ENCODE data around the gene SELENOS.

Gene SELENOS

DNA sequence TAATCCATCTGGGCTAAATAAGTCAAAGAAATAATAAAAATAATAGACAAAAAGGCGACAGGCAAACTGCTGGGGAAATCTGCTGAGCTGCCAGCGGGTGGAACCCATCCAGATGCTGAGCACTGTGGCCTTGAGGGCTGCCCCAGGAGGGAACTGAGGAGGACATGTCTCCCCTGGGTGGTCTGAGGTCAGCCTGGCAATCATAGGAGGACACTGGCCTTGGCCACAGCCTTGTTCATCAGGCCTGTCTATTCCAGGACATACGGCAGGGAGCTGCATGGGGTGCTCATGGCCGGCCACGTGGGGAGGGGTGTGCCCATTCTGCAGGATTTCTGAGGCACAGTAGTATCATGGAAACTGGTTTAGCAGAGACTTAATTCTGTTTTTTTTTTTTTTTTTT is 39.2 kb upstream of the SELENOS start:
- Histone ChIP-seq H3K9ac (ENCODE audit: insufficient read length, low read depth) (no peak overlapping the region), H3K27me3 (ENCODE audit: insufficient read depth, insufficient read length) (no peaks in the 10 kb centered on the region), H3K36me3 (ENCODE audit: insufficient read depth, insufficient read length, low read length) (peaks cover 6% of the 10 kb centered on the region), H3K4me3 (ENCODE audit: insufficient read length, low read depth) (no peak overlapping the region), H3K9me3 (ENCODE audit: insufficient read depth, low read length) (no peaks in the 10 kb centered on the region), H3K4me1 (ENCODE audit: insufficient read depth, insufficient read length) (peaks cover 4% of the 10 kb centered on the region)
- DNase-seq (ENCODE audit: low read depth, low spot score), result no peak
- no peak for TF ChIP-seq ZNF274 (IDR thresholded peaks at IDR 0.05; ENCODE audit: low read depth, low read length)

DNA sequence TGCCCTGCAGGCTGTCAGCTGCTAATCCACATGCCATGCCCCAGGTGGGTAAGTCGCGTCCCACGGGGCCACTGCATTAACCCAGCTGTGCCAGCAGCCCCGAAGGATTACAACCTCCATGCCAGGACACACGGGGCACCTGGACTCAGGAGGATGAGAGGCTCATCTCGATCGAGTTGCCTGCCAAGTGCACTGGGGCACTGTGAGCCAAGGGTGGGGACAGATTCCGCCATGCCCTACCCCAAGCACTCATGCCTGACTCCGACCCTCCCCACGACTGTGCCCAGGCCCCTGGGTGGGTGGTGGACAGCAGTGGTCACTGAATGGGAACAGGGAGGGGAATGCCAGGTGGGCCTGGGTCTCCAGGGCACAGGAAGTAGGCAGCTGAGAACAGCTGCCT is 38.5 kb upstream of the SELENOS start:
- no peak overlapping the region for H3K4me3 ChIP-seq (ENCODE audit: insufficient read length, low read depth)
- TF ChIP-seq ZNF274 (IDR thresholded peaks at IDR 0.05; ENCODE audit: low read depth, low read length), result no peak
- no peak for TF ChIP-seq SUZ12 (IDR thresholded peaks at IDR 0.05; ENCODE audit: extremely low read depth, insufficient read depth, insufficient read length)
- no peak for TF ChIP-seq YY1 (IDR thresholded peaks at IDR 0.05; ENCODE audit: insufficient read depth, insufficient read length)
- H3K9me3 ChIP-seq (ENCODE audit: insufficient read depth, low read length), result no peaks in the 10 kb centered on the region
- H3K9ac ChIP-seq (ENCODE audit: insufficient read length, low read depth), result no peak overlapping the region
- peaks cover 6% of the 10 kb centered on the region for H3K36me3 ChIP-seq (ENCODE audit: insufficient read depth, insufficient read length, low read length)
- no peaks in the 10 kb centered on the region for H3K27me3 ChIP-seq (ENCODE audit: insufficient read depth, insufficient read length)
- peaks cover 4% of the 10 kb centered on the region for H3K4me1 ChIP-seq (ENCODE audit: insufficient read depth, insufficient read length)
- DNase-seq (ENCODE audit: low read depth, low spot score), result no peak

DNA sequence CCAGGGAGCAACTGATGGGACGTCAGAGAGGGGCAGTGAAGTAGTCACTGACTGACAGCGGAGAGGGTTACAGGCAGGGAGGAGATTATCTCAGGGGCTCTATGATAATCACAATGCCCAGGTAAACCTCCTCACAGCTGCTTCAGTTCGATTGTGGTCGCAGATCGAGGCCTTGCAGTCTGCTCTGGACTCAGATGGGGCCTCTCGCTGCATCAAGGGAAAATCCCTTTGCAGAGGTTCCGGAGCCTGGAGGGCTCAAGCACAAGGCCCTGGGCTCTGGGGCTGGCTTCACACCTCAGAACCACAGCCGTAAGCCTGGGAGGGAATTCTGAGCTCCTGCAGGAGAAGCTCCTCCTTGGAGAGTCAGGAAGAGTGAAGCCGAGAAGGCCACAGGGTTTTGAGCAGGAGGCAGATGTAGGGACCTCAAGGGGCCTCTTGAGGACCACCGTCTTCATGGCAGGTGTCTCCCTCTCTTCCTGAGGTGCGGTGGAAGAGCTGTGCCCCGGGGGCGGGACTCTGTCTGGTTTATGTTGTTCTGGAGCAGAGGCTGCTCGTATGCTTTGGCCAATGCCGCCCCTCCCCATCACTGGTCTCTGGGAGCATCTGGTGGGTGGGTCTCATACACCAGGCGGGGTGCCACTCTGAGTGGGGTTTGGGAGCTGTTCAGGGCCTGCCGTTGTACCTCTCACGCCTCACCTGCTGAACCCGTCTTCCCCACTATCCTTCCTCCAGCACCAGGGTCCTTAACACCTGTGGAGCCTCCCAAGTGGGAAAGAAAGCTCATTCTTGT is 37.2 kb upstream of the SELENOS start:
- TF ChIP-seq YY1 (IDR thresholded peaks at IDR 0.05; ENCODE audit: insufficient read depth, insufficient read length) (no peak), ZNF274 (IDR thresholded peaks at IDR 0.05; ENCODE audit: low read depth, low read length) (no peak), SUZ12 (IDR thresholded peaks at IDR 0.05; ENCODE audit: extremely low read depth, insufficient read depth, insufficient read length) (no peak)
- no peak overlapping the region for H3K4me3 ChIP-seq (ENCODE audit: insufficient read length, low read depth)
- DNase-seq (ENCODE audit: low read depth, low spot score), result no peak
- H3K4me1 ChIP-seq (ENCODE audit: insufficient read depth, insufficient read length), result peaks cover 4% of the 10 kb centered on the region
- no peaks in the 10 kb centered on the region for H3K9me3 ChIP-seq (ENCODE audit: insufficient read depth, low read length)
- no peaks in the 10 kb centered on the region for H3K27me3 ChIP-seq (ENCODE audit: insufficient read depth, insufficient read length)
- H3K36me3 ChIP-seq (ENCODE audit: insufficient read depth, insufficient read length, low read length), result peaks cover 6% of the 10 kb centered on the region
- no peak overlapping the region for H3K9ac ChIP-seq (ENCODE audit: insufficient read length, low read depth)

DNA sequence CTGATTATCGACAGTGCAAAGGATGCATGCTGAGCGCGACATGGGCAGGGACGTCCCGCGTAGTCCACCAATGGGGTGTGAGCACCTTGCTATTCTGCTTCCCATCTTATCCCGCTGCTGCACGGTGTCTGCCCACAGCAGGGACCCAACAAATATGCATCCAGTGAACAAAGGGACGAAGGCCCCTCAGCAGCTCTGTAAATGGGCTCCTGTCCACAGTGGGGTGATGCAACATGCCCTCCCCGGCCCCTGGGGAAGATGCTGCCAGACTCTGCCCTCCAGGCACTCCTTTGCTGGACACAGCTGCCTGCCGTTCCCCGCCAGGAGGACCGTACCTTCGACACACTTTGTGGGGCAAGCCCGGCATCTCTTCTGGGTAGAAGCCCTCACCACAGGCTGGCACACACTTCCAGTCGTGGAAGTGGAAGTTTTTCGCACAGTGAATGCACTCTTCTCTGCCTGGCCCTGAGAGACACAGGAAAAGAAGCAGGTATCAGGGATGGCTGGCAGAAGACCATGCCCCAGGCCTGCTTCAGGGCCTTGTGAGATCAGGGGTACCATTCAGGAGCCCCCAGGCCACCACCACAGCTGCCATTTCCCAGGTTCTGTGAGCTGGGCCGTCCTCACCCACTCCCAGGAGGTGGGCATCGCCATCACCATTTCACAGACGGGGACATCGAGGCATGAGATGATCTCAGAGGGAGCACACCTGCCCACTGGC is 35.9 kb upstream of the SELENOS start:
- peaks cover 8% of the 10 kb centered on the region for H3K4me1 ChIP-seq (ENCODE audit: insufficient read depth, insufficient read length)
- H3K9ac ChIP-seq (ENCODE audit: insufficient read length, low read depth), result no peak overlapping the region
- no peak overlapping the region for H3K4me3 ChIP-seq (ENCODE audit: insufficient read length, low read depth)
- no peak for DNase-seq (ENCODE audit: low read depth, low spot score)
- no peaks in the 10 kb centered on the region for H3K27me3 ChIP-seq (ENCODE audit: insufficient read depth, insufficient read length)
- H3K36me3 ChIP-seq (ENCODE audit: insufficient read depth, insufficient read length, low read length), result peaks cover 6% of the 10 kb centered on the region
- H3K9me3 ChIP-seq (ENCODE audit: insufficient read depth, low read length), result no peaks in the 10 kb centered on the region
- no peak for TF ChIP-seq SUZ12 (IDR thresholded peaks at IDR 0.05; ENCODE audit: extremely low read depth, insufficient read depth, insufficient read length)
- no peak for TF ChIP-seq ZNF274 (IDR thresholded peaks at IDR 0.05; ENCODE audit: low read depth, low read length)
- TF ChIP-seq YY1 (IDR thresholded peaks at IDR 0.05; ENCODE audit: insufficient read depth, insufficient read length), result no peak

DNA sequence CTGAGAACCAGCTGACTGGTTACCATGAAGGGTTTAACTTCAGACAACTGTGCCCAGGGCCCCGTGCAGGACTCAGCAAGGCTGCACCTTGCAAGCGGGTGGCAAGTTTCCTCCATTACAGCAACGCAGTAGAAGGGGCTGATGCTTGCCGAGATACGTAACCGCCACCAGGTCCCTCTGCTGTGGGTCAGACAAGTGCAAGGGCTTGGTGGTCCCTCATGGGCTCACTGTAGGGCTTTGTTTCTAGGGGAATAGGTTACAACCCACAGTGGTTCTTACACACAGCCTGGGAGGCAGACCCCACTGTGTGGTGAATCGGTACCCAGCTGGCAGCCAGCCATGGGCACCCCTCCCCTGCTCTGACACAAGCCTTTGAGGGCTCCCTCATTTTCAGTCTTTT is 33.2 kb upstream of the SELENOS start:
- H3K27me3 ChIP-seq (ENCODE audit: insufficient read depth, insufficient read length), result no peaks in the 10 kb centered on the region
- H3K9me3 ChIP-seq (ENCODE audit: insufficient read depth, low read length), result no peaks in the 10 kb centered on the region
- TF ChIP-seq SUZ12 (IDR thresholded peaks at IDR 0.05; ENCODE audit: extremely low read depth, insufficient read depth, insufficient read length) (no peak), ZNF274 (IDR thresholded peaks at IDR 0.05; ENCODE audit: low read depth, low read length) (no peak), YY1 (IDR thresholded peaks at IDR 0.05; ENCODE audit: insufficient read depth, insufficient read length) (no peak)
- no peak for DNase-seq (ENCODE audit: low read depth, low spot score)
- H3K4me3 ChIP-seq (ENCODE audit: insufficient read length, low read depth), result no peak overlapping the region
- peaks cover 15% of the 10 kb centered on the region for H3K4me1 ChIP-seq (ENCODE audit: insufficient read depth, insufficient read length)
- H3K36me3 ChIP-seq (ENCODE audit: insufficient read depth, insufficient read length, low read length), result peaks cover under 1% of the 10 kb centered on the region
- H3K9ac ChIP-seq (ENCODE audit: insufficient read length, low read depth), result no peak overlapping the region

DNA sequence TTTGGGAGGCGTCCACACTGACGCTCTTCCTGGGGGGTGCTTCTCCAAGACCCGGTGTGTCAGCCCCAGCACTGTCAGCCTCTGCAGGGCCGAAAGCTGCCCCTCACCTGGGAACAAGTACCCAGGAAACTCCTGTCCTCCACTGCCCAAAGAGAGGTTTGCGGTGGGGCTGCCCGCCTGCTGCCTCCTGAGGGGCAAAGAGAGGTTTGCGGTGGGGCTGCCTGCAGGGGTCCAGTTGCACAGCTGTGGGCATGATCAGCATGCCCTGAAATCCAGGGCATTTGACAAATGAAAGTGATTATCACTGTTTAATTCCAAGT is 32.8 kb upstream of the SELENOS start:
- Histone ChIP-seq H3K9ac (ENCODE audit: insufficient read length, low read depth) (no peak overlapping the region), H3K4me1 (ENCODE audit: insufficient read depth, insufficient read length) (peaks cover 15% of the 10 kb centered on the region), H3K36me3 (ENCODE audit: insufficient read depth, insufficient read length, low read length) (no peaks in the 10 kb centered on the region), H3K9me3 (ENCODE audit: insufficient read depth, low read length) (no peaks in the 10 kb centered on the region), H3K4me3 (ENCODE audit: insufficient read length, low read depth) (no peak overlapping the region), H3K27me3 (ENCODE audit: insufficient read depth, insufficient read length) (no peaks in the 10 kb centered on the region)
- DNase-seq (ENCODE audit: low read depth, low spot score), result no peak
- TF ChIP-seq SUZ12 (IDR thresholded peaks at IDR 0.05; ENCODE audit: extremely low read depth, insufficient read depth, insufficient read length) (no peak), YY1 (IDR thresholded peaks at IDR 0.05; ENCODE audit: insufficient read depth, insufficient read length) (no peak), ZNF274 (IDR thresholded peaks at IDR 0.05; ENCODE audit: low read depth, low read length) (no peak)

DNA sequence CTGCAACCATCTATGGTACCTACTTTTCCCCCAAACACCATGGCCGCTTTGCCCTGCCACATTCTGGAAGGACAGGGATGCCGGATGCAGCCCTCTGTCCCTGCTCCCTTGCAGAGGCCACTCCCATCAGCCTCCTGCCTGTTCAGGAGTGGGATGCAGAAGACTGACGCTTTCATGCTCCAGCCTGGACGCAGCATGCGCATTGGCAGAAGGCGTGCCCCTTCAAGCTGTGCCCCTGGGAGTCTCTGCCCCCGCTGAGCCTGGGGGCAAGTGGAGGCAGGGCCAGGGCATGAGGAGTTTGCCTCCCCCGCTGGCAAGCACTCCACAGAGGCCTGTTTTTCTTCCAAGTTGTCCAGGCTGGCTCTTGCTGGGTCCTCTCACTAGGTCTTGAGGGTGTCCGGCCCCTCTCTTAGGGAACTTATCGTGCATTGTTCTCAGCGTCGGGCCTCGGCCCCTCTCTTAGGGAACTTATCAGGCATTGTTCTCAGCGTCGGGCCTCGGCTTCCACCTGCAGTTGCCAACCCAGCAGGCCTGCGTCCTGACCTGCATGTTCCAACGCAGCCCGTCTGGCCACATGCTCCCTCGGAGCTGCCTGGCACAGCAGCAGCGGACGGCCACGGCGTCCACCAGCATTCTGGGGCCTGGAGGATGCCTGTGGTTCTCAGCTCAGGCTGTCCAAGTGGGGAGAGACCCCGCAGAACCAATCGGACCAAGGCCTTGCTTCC is 32.3 kb upstream of the SELENOS start:
- Histone ChIP-seq H3K9me3 (ENCODE audit: insufficient read depth, low read length) (no peaks in the 10 kb centered on the region), H3K36me3 (ENCODE audit: insufficient read depth, insufficient read length, low read length) (no peaks in the 10 kb centered on the region), H3K4me1 (ENCODE audit: insufficient read depth, insufficient read length) (peaks cover 15% of the 10 kb centered on the region), H3K4me3 (ENCODE audit: insufficient read length, low read depth) (no peak overlapping the region), H3K27me3 (ENCODE audit: insufficient read depth, insufficient read length) (no peaks in the 10 kb centered on the region), H3K9ac (ENCODE audit: insufficient read length, low read depth) (no peak overlapping the region)
- DNase-seq (ENCODE audit: low read depth, low spot score), result no peak
- no peak for TF ChIP-seq SUZ12 (IDR thresholded peaks at IDR 0.05; ENCODE audit: extremely low read depth, insufficient read depth, insufficient read length)

All from NT2/D1 (cell line).